Endothelial cell of umbilical vein (primary cell): Measurements from ENCODE around the gene PAX6.

Experiments
- EZH2 ChIP-seq: IDR thresholded peaks from 2 replicates; pipeline ENCODE4 v1.6.1; 2012; ENCODE audit warnings: borderline replicate concordance, low read depth, mild to moderate bottlenecking, moderate library complexity, low read length, inconsistent platforms; ENCODE audit not compliant: severe bottlenecking
- POLR2A ChIP-seq: IDR thresholded peaks from 2 replicates; pipeline ENCODE4 v1.6.1; 2012; ENCODE audit warnings: low read depth, mild to moderate bottlenecking, control low read depth, low read length
- POLR2AphosphoS5 ChIP-seq: IDR thresholded peaks from 2 replicates; pipeline ENCODE4 v1.6.1; 2012; ENCODE audit warnings: low read depth, mild to moderate bottlenecking, control low read depth, low read length, moderate library complexity; ENCODE audit not compliant: insufficient read depth
- TF ChIP-seq, protein P1 (sequence below), 2 donors: IDR thresholded peaks; 1 replicate in 1 of 2; 2 replicates in 1 of 2; pipeline ENCODE4 v1.5.1; 2011; ENCODE audit warnings: low read length in 2 of 2, mild to moderate bottlenecking in 2 of 2, moderate library complexity in 2 of 2, control low read depth in 1 of 2, inconsistent platforms in 1 of 2, low read depth in 1 of 2; ENCODE audit not compliant: insufficient read depth in 1 of 2; ENCODE audit errors: extremely low read depth in 1 of 2

DNA sequence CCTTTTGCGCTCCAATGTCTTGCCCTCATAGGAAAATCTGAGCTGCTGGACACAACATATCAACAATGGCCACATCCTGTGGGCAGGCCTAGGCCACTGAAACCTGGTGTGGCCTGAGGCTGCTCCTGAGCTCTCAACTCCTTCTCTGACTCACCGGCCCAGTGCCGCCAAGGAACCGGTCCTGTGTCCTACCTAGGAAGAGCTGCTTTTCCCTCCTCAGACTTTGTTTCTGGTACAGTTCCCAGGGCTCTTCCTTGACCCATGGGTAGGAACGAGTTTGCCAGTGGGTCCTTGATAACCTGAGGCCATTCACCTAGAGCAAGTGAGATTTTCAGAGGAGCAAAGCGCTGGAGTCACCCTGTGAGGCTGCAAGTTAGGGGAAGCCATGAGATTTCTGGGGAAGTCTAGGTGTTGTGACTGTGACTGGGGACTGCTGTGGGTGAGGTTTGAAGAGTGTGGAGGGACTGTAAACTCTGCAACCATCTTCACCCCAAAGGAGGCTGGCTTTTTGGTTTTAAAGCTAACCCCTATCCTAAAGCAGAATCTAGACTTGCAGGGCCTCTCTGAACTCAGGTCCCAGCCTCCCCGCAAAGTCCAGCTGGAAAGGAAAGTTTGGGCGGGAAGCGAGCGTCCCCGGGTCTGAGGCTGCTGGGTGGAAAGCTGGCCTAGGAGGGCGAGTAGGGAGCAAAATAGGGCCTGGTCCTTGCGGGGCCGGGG, 12.0 kb upstream of the PAX6 start:
- TF ChIP-seq, protein P1, sequence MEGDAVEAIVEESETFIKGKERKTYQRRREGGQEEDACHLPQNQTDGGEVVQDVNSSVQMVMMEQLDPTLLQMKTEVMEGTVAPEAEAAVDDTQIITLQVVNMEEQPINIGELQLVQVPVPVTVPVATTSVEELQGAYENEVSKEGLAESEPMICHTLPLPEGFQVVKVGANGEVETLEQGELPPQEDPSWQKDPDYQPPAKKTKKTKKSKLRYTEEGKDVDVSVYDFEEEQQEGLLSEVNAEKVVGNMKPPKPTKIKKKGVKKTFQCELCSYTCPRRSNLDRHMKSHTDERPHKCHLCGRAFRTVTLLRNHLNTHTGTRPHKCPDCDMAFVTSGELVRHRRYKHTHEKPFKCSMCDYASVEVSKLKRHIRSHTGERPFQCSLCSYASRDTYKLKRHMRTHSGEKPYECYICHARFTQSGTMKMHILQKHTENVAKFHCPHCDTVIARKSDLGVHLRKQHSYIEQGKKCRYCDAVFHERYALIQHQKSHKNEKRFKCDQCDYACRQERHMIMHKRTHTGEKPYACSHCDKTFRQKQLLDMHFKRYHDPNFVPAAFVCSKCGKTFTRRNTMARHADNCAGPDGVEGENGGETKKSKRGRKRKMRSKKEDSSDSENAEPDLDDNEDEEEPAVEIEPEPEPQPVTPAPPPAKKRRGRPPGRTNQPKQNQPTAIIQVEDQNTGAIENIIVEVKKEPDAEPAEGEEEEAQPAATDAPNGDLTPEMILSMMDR (IDR thresholded peaks at IDR 0.05; ENCODE audit: extremely low read depth in 1 of 2, insufficient read depth in 1 of 2, low read depth in 1 of 2, low read length in 2 of 2) = no peak
- TF ChIP-seq EZH2 (no peak), POLR2A (no peak), POLR2AphosphoS5 (no peak)
